HG03460 (cell line): ENCODE measurements around the gene FBRSL1.
"Not testable (repeated sequence)": the region's sequence is repeated elsewhere in the genome, so short reads cannot be mapped to it uniquely, and the experiment has no call there.

Experiments used
- ATAC-seq: cut with Tn5 transposase; IDR thresholded peaks from one replicate; pipeline ENCODE4 v1.9.1; 2021; ENCODE audit not compliant: unreplicated experiment

Gene FBRSL1

GRCh38 chr12:132453361-132454192 is 36.4 kb upstream of the FBRSL1 start:
- ATAC-seq: no peak

- ATAC-seq: no peak
Observed at GRCh38 chr12:132454193-132454932, 35.6 kb upstream of the FBRSL1 start.

- no peak for ATAC-seq
Observed at GRCh38 chr12:132454933-132455418, 35.0 kb upstream of the FBRSL1 start.

GRCh38 chr12:132455565-132455964 is 34.4 kb upstream of the FBRSL1 start:
- ATAC-seq: no peak

- no peak for ATAC-seq
Observed at GRCh38 chr12:132456186-132456943, 33.6 kb upstream of the FBRSL1 start.

GRCh38 chr12:132456944-132457495 is 32.9 kb upstream of the FBRSL1 start:
- ATAC-seq: no peak

GRCh38 chr12:132458441-132458840 is 31.5 kb upstream of the FBRSL1 start:
- ATAC-seq: no peak

- no peak for ATAC-seq
Observed at GRCh38 chr12:132458846-132459641, 30.9 kb upstream of the FBRSL1 start.

- no peak for ATAC-seq
Observed at GRCh38 chr12:132460571-132460970, 29.4 kb upstream of the FBRSL1 start.

GRCh38 chr12:132461526-132461925 is 28.4 kb upstream of the FBRSL1 start:
- no peak for ATAC-seq

- ATAC-seq: no peak
Observed at GRCh38 chr12:132462788-132463187, 27.2 kb upstream of the FBRSL1 start.

- not testable (repeated sequence) for ATAC-seq
Observed at GRCh38 chr12:132463284-132463924, 26.5 kb upstream of the FBRSL1 start.

- ATAC-seq: not testable (repeated sequence)
Observed at GRCh38 chr12:132464304-132464703, 25.6 kb upstream of the FBRSL1 start.

- no peak for ATAC-seq
Observed at GRCh38 chr12:132464820-132465219, 25.1 kb upstream of the FBRSL1 start.

GRCh38 chr12:132465269-132466190 is 24.4 kb upstream of the FBRSL1 start:
- ATAC-seq: no peak

GRCh38 chr12:132466241-132467201 is 23.4 kb upstream of the FBRSL1 start:
- ATAC-seq: no peak

- ATAC-seq: no peak
Observed at GRCh38 chr12:132467511-132467910, 22.4 kb upstream of the FBRSL1 start.

GRCh38 chr12:132469423-132469822 is 20.5 kb upstream of the FBRSL1 start:
- ATAC-seq: no peak
